ENCODE data around the gene GYPA. TPM values are rescaled to one million over a fixed set of nuclear protein-coding genes. Genes with fewer than 3 reads are reported as not detected.
"Not testable (repeated sequence)": the region's sequence is repeated elsewhere in the genome, so short reads cannot be mapped to it uniquely, and the experiment has no call there.

Gene GYPA
- total and polyA plus RNA-seq, 2 experiments from 2014 or later: not detected

DNA sequence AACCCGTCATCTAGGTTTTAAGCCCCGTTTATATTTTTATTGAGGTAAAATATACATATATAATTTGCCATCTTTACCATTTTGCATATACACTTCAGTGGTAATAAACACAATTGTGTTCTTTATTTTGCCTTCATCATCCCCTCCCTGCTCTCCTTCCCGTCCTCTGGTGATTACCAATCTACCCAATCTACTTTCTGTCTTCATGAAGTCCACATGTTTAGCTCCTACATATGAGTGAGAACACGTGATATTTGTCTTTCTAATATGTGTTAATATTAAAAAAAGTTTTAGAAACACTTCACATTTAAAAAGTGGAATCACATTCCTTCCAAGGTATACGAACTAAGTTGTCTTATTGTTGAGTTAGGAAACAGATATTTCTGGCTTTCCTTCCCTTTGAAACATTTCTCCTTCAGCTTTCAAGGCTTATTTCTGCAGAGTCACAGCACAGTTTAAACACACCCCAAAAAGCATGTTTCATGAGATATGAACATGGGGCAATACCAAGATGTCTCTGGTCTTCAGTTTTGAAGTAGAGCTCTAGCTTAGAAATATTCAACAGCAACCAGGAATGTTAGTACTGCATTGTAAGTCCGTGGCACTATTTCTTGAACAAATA lies 35.9 kb downstream of the GYPA start:
- no peaks in the 10 kb centered on the region for H3K36me3 ChIP-seq (ENCODE audit: insufficient read depth)
- no peak for TF ChIP-seq EZH2phosphoT487 (IDR thresholded peaks at IDR 0.05; ENCODE audit: unreplicated experiment)
- TF ChIP-seq, protein P1, sequence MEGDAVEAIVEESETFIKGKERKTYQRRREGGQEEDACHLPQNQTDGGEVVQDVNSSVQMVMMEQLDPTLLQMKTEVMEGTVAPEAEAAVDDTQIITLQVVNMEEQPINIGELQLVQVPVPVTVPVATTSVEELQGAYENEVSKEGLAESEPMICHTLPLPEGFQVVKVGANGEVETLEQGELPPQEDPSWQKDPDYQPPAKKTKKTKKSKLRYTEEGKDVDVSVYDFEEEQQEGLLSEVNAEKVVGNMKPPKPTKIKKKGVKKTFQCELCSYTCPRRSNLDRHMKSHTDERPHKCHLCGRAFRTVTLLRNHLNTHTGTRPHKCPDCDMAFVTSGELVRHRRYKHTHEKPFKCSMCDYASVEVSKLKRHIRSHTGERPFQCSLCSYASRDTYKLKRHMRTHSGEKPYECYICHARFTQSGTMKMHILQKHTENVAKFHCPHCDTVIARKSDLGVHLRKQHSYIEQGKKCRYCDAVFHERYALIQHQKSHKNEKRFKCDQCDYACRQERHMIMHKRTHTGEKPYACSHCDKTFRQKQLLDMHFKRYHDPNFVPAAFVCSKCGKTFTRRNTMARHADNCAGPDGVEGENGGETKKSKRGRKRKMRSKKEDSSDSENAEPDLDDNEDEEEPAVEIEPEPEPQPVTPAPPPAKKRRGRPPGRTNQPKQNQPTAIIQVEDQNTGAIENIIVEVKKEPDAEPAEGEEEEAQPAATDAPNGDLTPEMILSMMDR (conservative IDR thresholded peaks at IDR 0.05; ENCODE audit: low read depth in 2 of 2): no peak
- H3K4me1 ChIP-seq (ENCODE audit: insufficient read depth): peaks cover 8% of the 10 kb centered on the region; the same call in 1 of the 2 replicates
- no peaks in the 10 kb centered on the region for H3K9me2 ChIP-seq (ENCODE audit: insufficient read depth)
- no peak for ATAC-seq
- H3F3A ChIP-seq (replicated peaks; ENCODE audit: low read depth): no peaks in the 10 kb centered on the region
- Mint-ChIP-seq H3K36me3 (ENCODE audit: low read depth) (no peaks in the 10 kb centered on the region), H3K27ac (no peak overlapping the region), H3K4me3 (no peak overlapping the region), H3K4me1 (peaks cover 8% of the 10 kb centered on the region; the same call in 2 of the 3 replicates), H3K9me3 (no peaks in the 10 kb centered on the region), H3K27me3 (ENCODE audit: insufficient read depth, low read depth, poor library complexity) (peaks cover 1% of the 10 kb centered on the region)
- H2AFZ ChIP-seq: no peak overlapping the region
- H3K27me3 ChIP-seq (ENCODE audit: insufficient read depth): no peaks in the 10 kb centered on the region
- no peak overlapping the region for H3K4me3 ChIP-seq
- H3K27ac ChIP-seq (ENCODE audit: low read depth): no peak overlapping the region
- no peaks in the 10 kb centered on the region for H4K20me1 ChIP-seq (replicated peaks; ENCODE audit: insufficient read depth)
- H3K79me2 ChIP-seq (replicated peaks; ENCODE audit: insufficient read depth): no peaks in the 10 kb centered on the region
- no peak overlapping the region for H3K4me2 ChIP-seq
- DNase-seq (ENCODE audit: low spot score): no peak

DNA sequence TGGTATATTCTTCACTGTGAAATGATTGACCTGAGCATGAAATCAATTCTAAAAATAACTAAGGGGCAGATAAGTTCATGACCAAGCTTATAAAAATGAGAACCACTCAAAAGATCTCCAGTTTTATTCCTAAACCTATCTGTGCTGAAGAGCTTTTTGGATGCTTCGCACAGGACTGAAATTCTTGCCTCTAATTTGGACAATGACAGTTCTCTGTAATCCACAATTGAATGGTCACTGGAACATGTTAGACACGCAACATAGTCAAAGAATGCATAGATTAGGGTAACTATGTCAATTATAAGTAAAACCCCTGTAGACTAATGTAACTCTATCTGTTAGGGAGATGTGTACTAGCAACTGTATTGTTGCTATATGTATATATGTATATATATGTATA lies 42.7 kb downstream of the GYPA start:
- not testable (repeated sequence) for H3K4me2 ChIP-seq; H2AFZ ChIP-seq; H3K27ac Mint-ChIP-seq; H3K4me1 Mint-ChIP-seq; H3K4me1 ChIP-seq (ENCODE audit: insufficient read depth); H3K9me3 Mint-ChIP-seq; ATAC-seq; H3K36me3 ChIP-seq (ENCODE audit: insufficient read depth); H3K36me3 Mint-ChIP-seq (ENCODE audit: low read depth); H3K9me2 ChIP-seq (ENCODE audit: insufficient read depth); H3K27me3 ChIP-seq (ENCODE audit: insufficient read depth); H3K79me2 ChIP-seq (replicated peaks; ENCODE audit: insufficient read depth); H3K27me3 Mint-ChIP-seq (ENCODE audit: insufficient read depth, low read depth, poor library complexity); H4K20me1 ChIP-seq (replicated peaks; ENCODE audit: insufficient read depth); H3K4me3 ChIP-seq; H3K4me3 Mint-ChIP-seq; DNase-seq (ENCODE audit: low spot score); H3F3A ChIP-seq (replicated peaks; ENCODE audit: low read depth); H3K27ac ChIP-seq (ENCODE audit: low read depth)

DNA sequence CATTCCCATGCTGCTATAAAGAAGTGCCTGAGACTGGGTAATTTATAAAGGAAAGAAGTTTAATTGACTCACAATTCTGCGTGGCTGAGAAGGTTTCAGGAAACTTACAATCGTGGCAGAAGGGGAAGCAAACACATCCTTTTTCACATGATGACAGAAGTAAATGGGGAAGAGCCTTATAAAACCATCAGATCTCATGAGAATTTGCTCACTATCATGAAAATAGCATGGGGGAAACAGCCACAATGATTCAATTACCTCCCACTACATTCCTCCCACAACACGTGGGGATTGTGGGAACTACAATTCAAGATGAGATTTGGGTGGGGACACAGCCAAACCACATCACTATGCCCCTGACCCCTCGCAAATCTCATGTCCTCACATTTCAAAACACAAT lies 46.5 kb downstream of the GYPA start:
- H3K9me2 ChIP-seq (ENCODE audit: insufficient read depth); H3K4me3 Mint-ChIP-seq; H3K27me3 ChIP-seq (ENCODE audit: insufficient read depth); H3K4me3 ChIP-seq; H3K27ac Mint-ChIP-seq; H3K4me2 ChIP-seq; H3K79me2 ChIP-seq (replicated peaks; ENCODE audit: insufficient read depth); H3K9me3 Mint-ChIP-seq; H3F3A ChIP-seq (replicated peaks; ENCODE audit: low read depth); H3K4me1 Mint-ChIP-seq; H3K27ac ChIP-seq (ENCODE audit: low read depth); H3K36me3 ChIP-seq (ENCODE audit: insufficient read depth); DNase-seq (ENCODE audit: low spot score); H3K36me3 Mint-ChIP-seq (ENCODE audit: low read depth); ATAC-seq; H3K4me1 ChIP-seq (ENCODE audit: insufficient read depth); H2AFZ ChIP-seq; H3K27me3 Mint-ChIP-seq (ENCODE audit: insufficient read depth, low read depth, poor library complexity); H4K20me1 ChIP-seq (replicated peaks; ENCODE audit: insufficient read depth): not testable (repeated sequence)

DNA sequence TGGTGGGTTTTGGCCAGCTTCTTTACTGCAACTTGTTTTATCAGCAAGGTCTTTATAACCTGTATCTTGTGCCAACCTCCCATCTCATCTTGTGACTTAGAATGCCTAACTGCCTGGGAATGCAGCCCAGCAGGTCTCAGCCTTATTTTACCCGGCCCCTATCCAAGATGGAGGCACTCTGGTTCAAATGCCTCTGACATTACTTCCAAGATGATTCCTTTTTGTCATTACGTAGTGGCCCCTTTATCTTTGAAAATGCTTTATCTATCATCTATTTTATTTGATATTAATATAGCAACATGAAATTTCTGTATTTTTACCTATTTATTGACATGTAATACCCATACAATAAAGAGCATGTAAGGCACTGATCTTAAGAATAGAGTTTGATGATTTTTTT lies 49.3 kb downstream of the GYPA start:
- not testable (repeated sequence) for H3K4me1 Mint-ChIP-seq; H4K20me1 ChIP-seq (replicated peaks; ENCODE audit: insufficient read depth); H3K79me2 ChIP-seq (replicated peaks; ENCODE audit: insufficient read depth); H3K36me3 Mint-ChIP-seq (ENCODE audit: low read depth); H3K4me1 ChIP-seq (ENCODE audit: insufficient read depth); H3K9me2 ChIP-seq (ENCODE audit: insufficient read depth); H3K4me3 ChIP-seq; H3K4me3 Mint-ChIP-seq; H3F3A ChIP-seq (replicated peaks; ENCODE audit: low read depth); H3K36me3 ChIP-seq (ENCODE audit: insufficient read depth); H3K27me3 Mint-ChIP-seq (ENCODE audit: insufficient read depth, low read depth, poor library complexity); H3K27me3 ChIP-seq (ENCODE audit: insufficient read depth); H3K27ac ChIP-seq (ENCODE audit: low read depth); H3K4me2 ChIP-seq; H2AFZ ChIP-seq; H3K27ac Mint-ChIP-seq; ATAC-seq; DNase-seq (ENCODE audit: low spot score); H3K9me3 Mint-ChIP-seq

Measured in GM23338 (cell line).